Mesenteric fat pad (tissue), 1 donor: ENCODE results near the gene CXXC4. TPM values are rescaled to one million over a fixed set of nuclear protein-coding genes. Genes with fewer than 3 reads are reported as not detected.

ENCODE experiments used
- DNase-seq: peaks from one replicate; pipeline ENCODE4 v3.0.0-alpha.2; 2020; ENCODE audit warnings: low spot score
- total RNA-seq: library from RNA; stranded (reverse); fragmentation: NEBNext Ultra II Directional; extraction: Animal tissue kit (Norgen Biotek cat#: 25700); gene quantifications from one replicate; pipeline ENCODE4 v1.2.1, GENCODE V29; 2021
- donor health status: DM: yes; HTN: yes; CAD: no.

Gene CXXC4
- total RNA-seq, 1 donor from 2014 or later = 1.1 TPM

- DNase-seq = no peak
Observed at GRCh38 chr4:104490096-104490769, 4.5 kb downstream of the CXXC4 start.

- DNase-seq = no peak
Observed at GRCh38 chr4:104489731-104490095, 5.0 kb downstream of the CXXC4 start.

GRCh38 chr4:104488151-104488550, 6.5 kb downstream of the CXXC4 start:
- no peak for DNase-seq

GRCh38 chr4:104486716-104487504, 7.8 kb downstream of the CXXC4 start:
- DNase-seq = no peak

DNA sequence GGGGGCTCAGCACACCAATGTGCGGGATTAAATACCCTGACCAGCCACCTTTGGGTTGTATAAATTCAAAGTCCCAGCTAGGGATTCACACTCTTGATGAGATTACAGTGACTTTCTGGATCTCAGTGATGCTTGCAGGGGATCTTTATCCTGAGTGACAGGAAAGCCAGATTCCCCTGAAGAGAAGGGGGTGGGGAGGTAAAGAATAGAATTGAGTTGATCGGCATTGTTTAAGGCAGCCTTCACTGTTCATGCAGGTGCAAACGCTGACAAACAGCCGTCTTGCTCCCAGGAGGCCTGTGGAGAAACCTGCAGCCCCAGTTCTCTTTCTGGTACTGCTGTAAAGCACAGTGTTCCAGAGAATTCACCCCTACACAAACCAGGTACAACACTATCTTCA, 19.0 kb downstream of the CXXC4 start:
- DNase-seq = no peak

- no peak for DNase-seq
Observed at GRCh38 chr4:104472766-104473165, 21.9 kb downstream of the CXXC4 start.

DNA sequence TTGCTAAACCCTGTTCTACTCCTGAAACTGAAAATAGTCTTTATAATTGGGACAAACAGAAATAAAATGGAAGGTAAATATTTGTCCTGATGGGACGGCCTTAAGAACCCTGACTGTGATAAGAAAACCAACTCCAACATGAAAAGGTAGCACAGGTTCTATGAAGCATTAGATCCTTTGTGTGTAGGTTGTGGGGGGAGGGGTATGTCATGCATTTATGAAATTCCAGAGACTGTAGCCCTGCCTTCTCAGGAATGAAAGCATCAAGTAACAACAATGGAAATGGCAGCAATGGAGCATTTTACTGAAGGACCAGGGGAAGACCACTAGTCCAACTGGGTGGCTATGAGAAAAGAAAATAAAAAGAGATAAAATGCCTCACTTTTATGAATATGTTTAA, 23.9 kb downstream of the CXXC4 start:
- no peak for DNase-seq

- no peak for DNase-seq
Observed at GRCh38 chr4:104469794-104470193, 24.9 kb downstream of the CXXC4 start.

GRCh38 chr4:104465619-104466018, 29.1 kb downstream of the CXXC4 start:
- no peak for DNase-seq

- DNase-seq = no peak
Observed at GRCh38 chr4:104465201-104465600, 29.5 kb downstream of the CXXC4 start.

DNA sequence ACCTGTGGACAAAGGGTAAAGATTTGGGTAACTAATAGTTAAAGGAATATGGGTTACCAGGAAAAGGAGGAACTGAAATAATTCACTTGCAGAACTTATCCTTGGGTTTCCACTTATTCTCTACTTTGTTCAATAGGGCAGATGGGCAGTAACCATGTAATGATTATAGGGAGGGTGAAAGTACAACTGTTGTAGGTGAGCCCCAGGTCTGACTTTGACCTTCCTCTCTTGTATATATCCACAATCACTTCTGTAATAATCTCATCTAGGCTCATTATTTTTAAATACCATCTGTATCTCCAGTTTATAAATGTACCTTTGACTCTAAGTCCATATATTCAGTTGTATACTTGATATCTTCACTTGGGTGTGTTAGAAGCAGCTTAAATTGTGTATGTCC, 32.1 kb downstream of the CXXC4 start:
- no peak for DNase-seq

DNA sequence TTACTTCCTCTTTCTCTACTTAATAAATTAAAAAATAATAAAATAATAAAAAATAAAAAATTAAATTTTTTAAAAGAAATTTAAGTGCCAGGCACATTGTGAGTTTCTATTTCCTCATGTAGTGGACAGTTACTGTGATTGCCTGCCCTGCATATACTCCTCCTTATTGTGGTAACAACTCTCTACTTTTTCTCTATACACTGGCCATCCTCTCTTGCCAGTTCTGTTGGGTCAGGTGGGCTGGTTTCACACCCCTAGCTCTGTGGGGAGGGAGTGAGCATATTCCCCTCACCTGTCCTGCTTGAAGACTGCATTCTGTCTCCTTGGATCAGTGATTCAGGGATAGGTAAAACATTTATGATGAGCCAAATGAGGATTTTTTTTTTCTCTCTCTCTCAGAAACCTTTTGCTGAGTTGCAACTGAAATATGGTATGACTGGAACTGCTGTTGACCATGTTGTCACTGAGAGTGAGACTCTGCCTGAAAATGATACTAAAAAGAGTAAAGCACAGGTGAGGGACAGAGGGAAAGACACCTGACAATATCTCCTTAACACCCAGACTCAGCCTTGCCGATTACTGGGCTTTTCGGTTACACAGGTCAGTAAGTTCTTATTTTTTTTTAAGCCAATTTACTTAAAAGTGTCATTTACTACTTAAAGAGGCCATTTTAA, 37.2 kb downstream of the CXXC4 start:
- no peak for DNase-seq

DNA sequence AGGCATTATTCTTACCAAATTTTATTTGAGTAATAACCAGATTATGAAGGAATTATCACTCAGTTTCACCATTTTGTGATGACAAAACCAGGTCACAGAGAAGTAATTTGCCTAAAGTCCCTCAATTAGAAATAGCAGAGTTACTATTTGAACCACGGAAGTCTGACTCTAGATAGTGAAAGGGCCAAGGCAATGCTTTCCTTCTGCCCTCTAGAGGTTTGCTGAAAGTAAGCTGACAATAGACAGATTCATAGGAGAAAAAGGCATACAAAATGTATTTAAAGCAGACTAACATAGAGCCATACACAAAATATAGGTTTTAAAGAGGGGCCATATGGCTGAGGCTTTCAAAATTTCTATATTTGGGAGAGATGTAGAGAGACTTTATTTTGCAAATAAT, 43.1 kb downstream of the CXXC4 start:
- DNase-seq = no peak

GRCh38 chr4:104449537-104449936, 45.2 kb downstream of the CXXC4 start:
- DNase-seq = no peak

DNA sequence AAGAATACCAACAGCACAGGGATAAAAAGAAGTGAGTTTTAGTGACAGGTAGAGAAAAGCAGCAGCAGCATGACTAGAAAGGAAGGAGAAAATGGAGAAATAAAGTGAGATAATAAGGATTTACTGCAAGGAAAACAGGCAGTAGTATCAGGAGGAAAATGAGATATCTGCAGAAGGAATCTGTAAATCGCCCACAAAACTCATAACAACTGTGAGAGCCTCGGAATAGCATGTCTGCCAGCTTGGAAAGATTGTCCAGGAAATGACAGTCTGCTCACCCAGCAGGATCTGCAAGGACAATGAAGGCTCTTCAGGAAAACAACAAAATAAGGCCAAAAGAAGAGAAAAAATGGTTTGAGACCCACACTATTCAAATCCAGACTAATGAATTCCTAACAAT, 47.4 kb downstream of the CXXC4 start:
- DNase-seq = no peak

- DNase-seq = no peak
Observed at GRCh38 chr4:104446431-104447278, 48.0 kb downstream of the CXXC4 start.

- no peak for DNase-seq
Observed at GRCh38 chr4:104444685-104445084, 50.0 kb downstream of the CXXC4 start.

GRCh38 chr4:104436542-104436941, 58.2 kb downstream of the CXXC4 start:
- no peak for DNase-seq

- DNase-seq = no peak
Observed at GRCh38 chr4:104429150-104429741, 65.4 kb downstream of the CXXC4 start.

DNA sequence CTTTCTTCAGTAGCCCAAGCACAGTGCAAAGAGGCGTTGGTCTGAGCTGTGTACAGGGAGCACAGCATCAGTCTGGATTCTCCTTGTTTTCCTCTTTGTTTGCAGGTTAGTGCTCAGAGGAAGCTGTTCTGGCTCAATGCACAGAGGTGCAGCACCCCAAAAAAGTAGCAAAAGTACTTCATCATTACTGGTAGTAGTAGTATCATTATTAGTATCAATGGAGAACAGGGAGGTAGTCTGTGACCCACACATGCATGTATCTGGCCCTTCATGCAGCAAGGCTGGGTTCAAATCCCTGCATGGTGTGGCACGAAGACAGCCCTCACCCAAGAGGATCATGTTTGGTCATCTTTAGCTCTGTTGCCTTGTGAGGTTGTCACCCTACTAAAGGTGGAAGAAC, 68.7 kb downstream of the CXXC4 start:
- no peak for DNase-seq

DNA sequence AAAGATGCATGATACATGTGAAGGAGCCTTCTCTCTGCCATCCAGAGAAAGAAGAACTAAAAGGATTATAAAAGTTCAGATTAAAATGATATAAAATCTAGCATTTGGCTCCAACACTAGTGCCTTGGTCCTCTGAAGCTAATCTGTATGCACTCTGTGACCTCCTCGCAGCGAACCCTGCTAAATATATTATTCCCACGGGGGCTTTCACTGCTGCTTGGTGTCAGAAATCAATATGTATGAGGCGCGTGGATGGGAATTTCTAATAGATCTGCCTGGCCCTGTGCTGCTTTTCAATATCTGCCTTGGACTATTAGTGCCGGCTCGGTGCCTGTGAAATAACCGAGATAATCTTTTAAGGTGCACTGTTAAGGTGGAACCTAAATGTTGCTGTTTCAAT, 69.7 kb downstream of the CXXC4 start:
- no peak for DNase-seq
